Activated T-cell treated with anti-CD3 and anti-CD28 coated beads, Interleukin-2, amount 50 U/mL, for 4 hours (primary cell): ENCODE data around the gene TEX48. TPM values are rescaled to one million over a fixed set of nuclear protein-coding genes. Genes with fewer than 3 reads are reported as not detected.

ENCODE experiments used
- ATAC-seq, 2 donors: fragments of 200-7000 bp; cut with Tn5 transposase; one replicate each; pipeline ENCODE4 v1.10.0; 2021
- DNase-seq: peaks from one replicate; pipeline ENCODE4 v3.0.0-alpha.2; 2020
- H3K27me3 Mint-ChIP-seq: one replicate; pipeline ENCODE4 v1.8.0; 2021; ENCODE audit warnings: low read depth, mixed read lengths
- H3K36me3 Mint-ChIP-seq: one replicate; pipeline ENCODE4 v1.8.0; 2022; ENCODE audit warnings: mixed read lengths; ENCODE audit not compliant: insufficient read depth
- H3K4me1 Mint-ChIP-seq: one replicate; pipeline ENCODE4 v1.8.0; 2021; ENCODE audit warnings: low read depth, mixed read lengths
- H3K4me3 Mint-ChIP-seq: one replicate; pipeline ENCODE4 v1.8.0; 2021; ENCODE audit warnings: mild to moderate bottlenecking, moderate library complexity, mixed read lengths
- H3K9me3 Mint-ChIP-seq: one replicate; pipeline ENCODE4 v1.8.0; 2021; ENCODE audit warnings: mixed read lengths
- total RNA-seq, 3 donors: library from RNA; stranded (reverse); gene quantifications; one replicate each; pipeline ENCODE4 v1.2.1, GENCODE V29; 2021

Gene TEX48
- total RNA-seq, 3 donors from 2014 or later, result 0.42 TPM; not detected in 2

GRCh38 chr9:114666851-114667250 lies 15.1 kb downstream of the TEX48 start:
- peak; percentile 36 to 37 for ATAC-seq
- no peak overlapping the region for H3K4me3 Mint-ChIP-seq

DNA sequence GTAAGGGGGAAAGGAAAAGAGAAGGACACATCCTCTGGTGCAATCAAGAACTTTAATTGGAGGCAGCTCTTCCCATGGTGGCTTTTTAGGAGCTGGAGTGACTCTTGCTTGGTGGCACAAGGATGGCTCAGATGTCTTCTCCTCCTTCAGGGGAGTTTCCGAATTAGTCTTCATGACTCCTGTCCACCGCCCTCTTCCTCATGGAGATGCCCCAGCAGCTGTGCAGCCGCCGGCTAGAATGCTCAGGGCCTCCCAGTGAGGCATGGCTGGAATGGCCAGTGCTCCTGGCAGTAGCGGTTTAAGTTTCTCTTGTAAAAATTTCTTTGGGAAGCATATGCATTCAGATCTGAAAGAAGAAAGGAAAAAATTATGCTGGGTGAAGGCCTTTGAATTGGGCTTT lies 15.6 kb downstream of the TEX48 start:
- Mint-ChIP-seq H3K9me3 (no peaks in the 10 kb centered on the region), H3K4me3 (no peak overlapping the region), H3K27me3 (peaks cover 5% of the 10 kb centered on the region), H3K4me1 (peaks cover 8% of the 10 kb centered on the region), H3K36me3 (no peaks in the 10 kb centered on the region)
- ATAC-seq (no peak), DNase-seq (no peak)

More at GRCh38 chr9:114666851-114667250, 15.1 kb downstream of the TEX48 start:
- Mint-ChIP-seq H3K36me3 (no peaks in the 10 kb centered on the region), H3K27me3 (peaks cover 5% of the 10 kb centered on the region), H3K4me1 (peaks cover 8% of the 10 kb centered on the region), H3K9me3 (no peaks in the 10 kb centered on the region)
- no peak for DNase-seq

DNA sequence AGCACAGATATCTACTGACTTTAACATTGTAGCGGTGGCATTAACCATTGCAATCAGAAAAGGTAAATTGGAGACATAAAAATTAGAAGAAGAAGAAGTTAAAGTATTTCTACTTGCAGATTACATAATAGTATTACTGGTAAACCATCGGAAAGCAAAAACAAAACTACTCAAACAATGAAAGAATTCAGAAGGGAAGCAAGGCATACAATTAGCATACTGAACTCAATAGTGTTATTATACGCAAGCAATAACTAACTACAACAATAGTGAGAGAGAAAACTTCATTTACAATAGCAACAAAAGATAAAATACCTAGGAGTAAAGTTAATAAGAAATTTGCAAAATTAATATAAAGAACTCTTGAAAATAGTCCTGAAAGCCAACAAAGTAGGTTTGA lies 17.8 kb downstream of the TEX48 start:
- Mint-ChIP-seq H3K9me3 (no peaks in the 10 kb centered on the region), H3K4me1 (peaks cover 8% of the 10 kb centered on the region), H3K27me3 (peaks cover 5% of the 10 kb centered on the region), H3K36me3 (no peaks in the 10 kb centered on the region), H3K4me3 (no peak overlapping the region)
- no peak for DNase-seq
- no peak for ATAC-seq

DNA sequence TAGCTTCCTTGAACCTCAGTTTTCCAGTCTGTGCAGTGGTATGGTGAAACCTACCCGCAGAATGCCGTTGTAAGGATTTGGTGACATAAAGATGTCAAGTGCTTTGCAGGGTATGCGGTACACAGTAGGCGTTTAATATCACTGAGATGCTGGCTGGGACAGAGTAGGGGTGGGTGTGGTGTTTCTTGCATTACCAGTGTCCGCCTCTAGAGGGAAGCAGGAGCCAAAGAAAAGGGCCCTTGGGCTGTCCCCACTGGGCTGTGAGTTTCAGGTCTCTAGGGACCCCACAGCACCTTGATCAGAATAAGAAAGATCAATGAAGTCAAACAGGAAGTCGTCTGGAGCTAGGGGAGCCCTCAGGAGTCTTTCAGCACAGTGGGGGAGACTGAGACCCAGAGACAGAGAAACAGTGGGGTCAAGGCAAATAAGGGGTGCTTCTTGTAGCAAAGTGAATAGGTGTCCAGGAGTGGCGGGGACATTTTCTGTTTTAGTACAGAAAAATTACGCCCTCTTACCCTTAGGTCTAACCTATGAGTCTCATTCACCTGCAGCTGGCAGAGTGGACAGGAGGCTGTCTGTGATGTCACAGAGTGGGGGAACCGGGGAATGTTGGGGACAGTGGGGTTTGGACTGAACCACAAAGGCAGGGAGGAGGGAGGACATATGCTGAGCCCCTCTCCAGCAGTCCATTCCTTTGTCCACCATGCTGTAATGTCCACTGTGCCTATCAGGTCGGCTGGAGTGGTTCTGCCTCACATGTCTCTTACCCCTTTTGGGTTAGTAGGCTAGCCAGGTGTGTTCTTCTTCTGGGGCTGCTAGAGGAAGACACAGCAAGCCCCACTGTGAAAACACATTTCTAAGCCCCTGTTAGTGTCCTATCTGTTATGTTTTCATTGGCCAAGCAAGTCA lies 19.7 kb downstream of the TEX48 start:
- peak; percentile 91 to 92 for ATAC-seq
- Mint-ChIP-seq H3K9me3 (no peaks in the 10 kb centered on the region), H3K4me1 (peaks cover 7% of the 10 kb centered on the region), H3K36me3 (no peaks in the 10 kb centered on the region), H3K27me3 (peaks cover 5% of the 10 kb centered on the region), H3K4me3 (no peak overlapping the region)
- DNase-seq, result peak; percentile 64

DNA sequence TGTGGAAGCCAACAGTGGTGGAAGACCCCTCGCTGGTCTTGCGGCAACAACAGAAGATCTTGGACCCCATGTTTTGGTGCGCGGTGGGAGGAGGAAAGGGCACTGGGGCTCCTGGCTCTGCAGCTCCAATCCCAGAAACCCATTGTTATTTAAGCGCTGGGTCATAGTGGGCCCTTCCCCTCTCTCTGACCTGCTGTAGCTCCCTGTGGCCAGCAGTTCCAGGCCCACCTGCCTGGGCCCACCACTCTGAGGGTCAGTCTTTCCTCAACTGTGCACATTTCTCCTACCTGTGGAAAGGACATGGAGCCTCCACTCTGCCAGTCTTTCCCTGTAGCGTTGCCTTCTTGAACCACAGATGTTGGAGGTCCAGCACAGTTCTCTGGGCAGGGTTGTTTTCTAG lies 24.3 kb downstream of the TEX48 start, which contains the start of gene TEX53:
Gene TEX53, minus strand, starts transcription at position 101 of the 400 bp plus-strand sequence. Its CDS starts 31 bp downstream, at position 70.
- H3K9me3 Mint-ChIP-seq, result no peaks in the 10 kb centered on the region

DNA sequence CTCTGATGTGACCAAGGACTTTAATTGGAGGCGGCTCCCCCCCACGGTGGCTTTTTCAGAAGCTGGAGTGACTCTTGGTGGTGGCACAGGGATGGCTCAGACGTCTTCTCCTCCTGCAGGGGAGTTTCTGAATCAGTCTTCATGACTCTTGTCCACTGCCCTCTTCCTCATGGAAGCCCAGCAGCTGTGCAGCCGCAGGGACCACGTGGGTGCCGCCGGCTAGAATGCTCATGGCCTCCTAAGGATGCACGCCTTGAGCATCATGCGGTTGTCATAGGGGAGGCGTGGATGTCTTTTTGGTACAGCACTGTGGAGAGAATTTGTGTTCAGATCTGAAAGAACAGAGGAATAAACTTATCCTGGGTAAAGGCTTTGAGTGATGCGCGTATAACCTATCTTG lies 25.7 kb downstream of the TEX48 start:
- Mint-ChIP-seq H3K36me3 (peaks cover 3% of the 10 kb centered on the region), H3K27me3 (no peaks in the 10 kb centered on the region), H3K4me3 (no peak overlapping the region), H3K9me3 (no peaks in the 10 kb centered on the region), H3K4me1 (peaks cover 21% of the 10 kb centered on the region)
- no peak for ATAC-seq
- no peak for DNase-seq

More for the DNA sequence above, 24.3 kb downstream of the TEX48 start, which contains the start of gene TEX53:
- no peaks in the 10 kb centered on the region for H3K36me3 Mint-ChIP-seq
- ATAC-seq (no peak), DNase-seq (no peak)
- H3K27me3 Mint-ChIP-seq, result peaks cover 5% of the 10 kb centered on the region
- H3K4me1 Mint-ChIP-seq, result peaks cover 16% of the 10 kb centered on the region
- H3K4me3 Mint-ChIP-seq, result no peak within 1 kb of the TSS

GRCh38 chr9:114655689-114656088 lies 26.3 kb downstream of the TEX48 start:
- DNase-seq (no peak), ATAC-seq (no peak)
- no peak overlapping the region for H3K4me3 Mint-ChIP-seq
- peaks cover 21% of the 10 kb centered on the region for H3K4me1 Mint-ChIP-seq
- H3K36me3 Mint-ChIP-seq, result peaks cover 3% of the 10 kb centered on the region
- H3K9me3 Mint-ChIP-seq, result no peaks in the 10 kb centered on the region
- H3K27me3 Mint-ChIP-seq, result no peaks in the 10 kb centered on the region

- Mint-ChIP-seq H3K4me1 (peaks cover 23% of the 10 kb centered on the region), H3K36me3 (peaks cover 8% of the 10 kb centered on the region), H3K9me3 (no peaks in the 10 kb centered on the region), H3K4me3 (no peak overlapping the region), H3K27me3 (no peaks in the 10 kb centered on the region)
- DNase-seq, result peak; percentile 80
- peak; percentile 82 to 86 for ATAC-seq
These were observed 28.3 kb downstream of the TEX48 start for GRCh38 chr9:114653556-114654159.

- peak; percentile 14 to 25 for ATAC-seq
These were observed 29.0 kb downstream of the TEX48 start for GRCh38 chr9:114652776-114653555.

GRCh38 chr9:114643896-114644295 lies 38.1 kb downstream of the TEX48 start:
- Mint-ChIP-seq H3K4me3 (no peak overlapping the region), H3K36me3 (peaks cover 50% of the 10 kb centered on the region), H3K9me3 (peaks cover 4% of the 10 kb centered on the region), H3K4me1 (no peaks in the 10 kb centered on the region), H3K27me3 (no peaks in the 10 kb centered on the region)
- DNase-seq (no peak), ATAC-seq (no peak)

More at GRCh38 chr9:114652776-114653555, 29.0 kb downstream of the TEX48 start:
- Mint-ChIP-seq H3K27me3 (no peaks in the 10 kb centered on the region), H3K4me3 (no peak overlapping the region), H3K36me3 (peaks cover 10% of the 10 kb centered on the region), H3K4me1 (peaks cover 23% of the 10 kb centered on the region), H3K9me3 (no peaks in the 10 kb centered on the region)
- DNase-seq, result no peak

DNA sequence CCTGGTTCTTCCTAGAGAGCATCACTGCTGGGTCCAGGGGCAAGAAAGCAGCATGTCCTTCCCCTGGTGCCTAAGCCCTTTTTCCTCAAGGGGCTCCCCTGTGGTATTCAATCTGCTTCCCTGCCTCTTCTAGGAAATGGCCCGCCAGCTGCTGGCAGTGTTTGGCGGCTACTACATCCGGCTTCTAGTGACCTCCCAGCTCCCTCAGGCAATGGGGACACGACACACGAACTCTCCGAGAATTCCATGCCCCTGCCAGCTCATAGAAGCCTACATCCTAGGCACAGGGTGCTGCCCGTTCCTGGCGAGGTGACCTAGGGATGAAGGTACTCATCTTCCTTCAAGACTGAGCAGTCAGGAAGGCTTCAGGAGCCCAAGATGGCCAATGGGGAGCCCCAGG lies 39.0 kb downstream of the TEX48 start:
- DNase-seq (no peak), ATAC-seq (no peak)
- Mint-ChIP-seq H3K36me3 (peaks cover 48% of the 10 kb centered on the region), H3K27me3 (no peaks in the 10 kb centered on the region), H3K4me3 (no peak overlapping the region), H3K4me1 (no peaks in the 10 kb centered on the region), H3K9me3 (peaks cover 4% of the 10 kb centered on the region)

GRCh38 chr9:114641967-114642366 lies 40.0 kb downstream of the TEX48 start:
- H3K9me3 Mint-ChIP-seq, result no peaks in the 10 kb centered on the region
- ATAC-seq (no peak), DNase-seq (no peak)
- H3K36me3 Mint-ChIP-seq, result peaks cover 39% of the 10 kb centered on the region
- no peak overlapping the region for H3K4me3 Mint-ChIP-seq
- H3K4me1 Mint-ChIP-seq, result no peaks in the 10 kb centered on the region
- H3K27me3 Mint-ChIP-seq, result no peaks in the 10 kb centered on the region

DNA sequence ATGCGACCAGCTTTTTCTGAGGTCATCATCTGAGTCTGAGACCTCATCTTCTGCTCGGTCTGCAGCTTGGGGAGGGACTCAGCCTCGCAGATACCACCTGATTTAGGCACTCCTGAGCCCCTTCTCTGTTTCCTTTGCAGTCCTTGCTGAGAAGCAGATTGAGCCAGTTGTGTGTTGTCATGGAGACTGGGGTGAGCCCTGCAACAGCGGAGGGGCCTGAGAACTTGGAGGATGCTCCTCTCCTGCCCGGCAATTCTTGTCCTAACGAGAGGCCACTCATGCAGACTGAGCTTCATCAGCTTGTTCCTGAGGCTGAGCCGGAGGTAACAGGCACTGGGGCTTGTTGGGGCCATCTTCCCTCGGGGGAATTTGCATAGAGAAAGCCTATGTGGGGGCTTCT lies 43.6 kb downstream of the TEX48 start:
- H3K4me3 Mint-ChIP-seq, result no peak overlapping the region
- H3K9me3 Mint-ChIP-seq, result no peaks in the 10 kb centered on the region
- no peaks in the 10 kb centered on the region for H3K4me1 Mint-ChIP-seq
- H3K27me3 Mint-ChIP-seq, result no peaks in the 10 kb centered on the region
- ATAC-seq, result no peak
- peaks cover 37% of the 10 kb centered on the region for H3K36me3 Mint-ChIP-seq
- no peak for DNase-seq

DNA sequence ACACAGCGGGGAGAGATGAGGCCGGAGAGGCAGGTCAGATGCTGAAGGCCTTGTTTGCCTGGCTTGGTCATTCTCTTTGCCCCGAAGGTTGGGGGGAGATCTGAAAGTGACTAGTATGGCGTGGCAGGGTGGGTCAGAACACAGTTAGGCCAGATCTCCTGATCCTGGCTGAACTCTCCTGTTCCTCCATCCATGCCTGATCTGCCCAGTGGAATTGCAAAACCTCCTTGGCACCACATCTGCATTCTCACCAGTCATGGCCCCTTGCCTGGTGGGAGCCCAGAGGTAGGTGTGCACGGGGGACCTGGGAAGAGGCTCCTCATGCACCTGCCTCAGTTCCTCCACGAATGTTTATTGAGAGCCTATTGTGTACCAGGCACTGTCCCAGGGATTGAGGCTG lies 47.6 kb downstream of the TEX48 start:
- H3K4me1 Mint-ChIP-seq, result no peaks in the 10 kb centered on the region
- peaks cover 31% of the 10 kb centered on the region for H3K36me3 Mint-ChIP-seq
- ATAC-seq, result no peak
- H3K27me3 Mint-ChIP-seq, result no peaks in the 10 kb centered on the region
- no peak overlapping the region for H3K4me3 Mint-ChIP-seq
- DNase-seq, result no peak
- no peaks in the 10 kb centered on the region for H3K9me3 Mint-ChIP-seq
